Endodermal cell (in vitro differentiated cells): ENCODE results near the gene GRN. TPM values are rescaled to one million over a fixed set of nuclear protein-coding genes. Genes with fewer than 3 reads are reported as not detected.

Source experiments
- DNase-seq: peaks from one replicate; pipeline ENCODE4 v3.0.0-alpha.2; 2017
- H3K27ac ChIP-seq: 2 replicates; pipeline ENCODE4 v1.5.1; 2013; ENCODE audit warnings: mild to moderate bottlenecking, low read depth, low read length, moderate library complexity
- H3K27me3 ChIP-seq: 2 replicates; pipeline ENCODE4 v1.6.1; 2013; ENCODE audit warnings: mild to moderate bottlenecking, low read length, moderate library complexity; ENCODE audit not compliant: insufficient read depth, control insufficient read depth, poor library complexity, severe bottlenecking
- H3K36me3 ChIP-seq: 2 replicates; pipeline ENCODE4 v1.7.0; 2013; ENCODE audit warnings: mild to moderate bottlenecking, low read length, moderate library complexity; ENCODE audit not compliant: control insufficient read depth, insufficient read depth
- H3K4me1 ChIP-seq: one replicate; pipeline ENCODE4 v1.7.0; 2013; ENCODE audit warnings: low read length; ENCODE audit not compliant: control insufficient read depth, insufficient read depth
- H3K4me3 ChIP-seq: 2 replicates; pipeline ENCODE4 v1.5.1; 2013; ENCODE audit warnings: mild to moderate bottlenecking, low read length, moderate library complexity
- H3K9ac ChIP-seq: 2 replicates; pipeline ENCODE4 v1.6.1; 2013; ENCODE audit warnings: mild to moderate bottlenecking, low read length, moderate library complexity; ENCODE audit not compliant: poor library complexity, severe bottlenecking; ENCODE audit errors: extremely low read depth
- H3K9me3 ChIP-seq: 2 replicates; pipeline ENCODE4 v1.6.1; 2013; ENCODE audit warnings: mild to moderate bottlenecking, low read length, moderate library complexity; ENCODE audit not compliant: control insufficient read depth
- H3K27ac Mint-ChIP-seq: 2 replicates; pipeline ENCODE4 v1.8.0; 2020; ENCODE audit warnings: mixed read lengths
- H3K27me3 Mint-ChIP-seq: 2 replicates; pipeline ENCODE4 v1.8.0; 2021; ENCODE audit warnings: mild to moderate bottlenecking, mixed read lengths; ENCODE audit not compliant: insufficient read depth
- H3K36me3 Mint-ChIP-seq: 2 replicates; pipeline ENCODE4 v1.8.0; 2020; ENCODE audit warnings: low read depth, mixed read lengths
- H3K4me1 Mint-ChIP-seq: 2 replicates; pipeline ENCODE4 v1.8.0; 2020; ENCODE audit warnings: mixed read lengths
- H3K4me3 Mint-ChIP-seq: 2 replicates; pipeline ENCODE4 v1.8.0; 2020; ENCODE audit warnings: mild to moderate bottlenecking, moderate library complexity, mixed read lengths
- H3K9me3 Mint-ChIP-seq: 2 replicates; pipeline ENCODE4 v1.8.0; 2020; ENCODE audit warnings: mild to moderate bottlenecking, mixed read lengths
- whole genome bisulfite sequencing, 2 experiments: methylation state at CpG; one replicate each; pipeline versions ENCODE4 v1.1.5 to v1.1.7; 2013; ENCODE audit warnings: missing lambda C conversion rate in 2 of 2, mixed read lengths in 1 of 2; ENCODE audit not compliant: insufficient coverage in 1 of 2, insufficient read length in 1 of 2; 5-methylcytosine and 5-hydroxymethylcytosine counted together
- total RNA-seq, 2 donors: library from RNA; stranded (reverse); fragmentation: NEBNext Ultra II Directional in 1 of 2; extraction: Animal tissue kit (Norgen Biotek cat#: 25700) in 1 of 2; gene quantifications; 2 replicates in 1 of 2; 3 replicates in 1 of 2; pipeline ENCODE4 v1.2.1, GENCODE V29; 2021
- TF ChIP-seq, protein P1 (sequence below): fragments of 200-600 bp; sonication (generic); conservative IDR thresholded peaks from 2 replicates; pipeline ENCODE4 v1.5.0; 2021; ENCODE audit warnings: antibody characterized with exemption, mild to moderate bottlenecking

The GRN gene
- total RNA-seq, 2 donors from 2014 or later, result 178 to 205 TPM

DNA sequence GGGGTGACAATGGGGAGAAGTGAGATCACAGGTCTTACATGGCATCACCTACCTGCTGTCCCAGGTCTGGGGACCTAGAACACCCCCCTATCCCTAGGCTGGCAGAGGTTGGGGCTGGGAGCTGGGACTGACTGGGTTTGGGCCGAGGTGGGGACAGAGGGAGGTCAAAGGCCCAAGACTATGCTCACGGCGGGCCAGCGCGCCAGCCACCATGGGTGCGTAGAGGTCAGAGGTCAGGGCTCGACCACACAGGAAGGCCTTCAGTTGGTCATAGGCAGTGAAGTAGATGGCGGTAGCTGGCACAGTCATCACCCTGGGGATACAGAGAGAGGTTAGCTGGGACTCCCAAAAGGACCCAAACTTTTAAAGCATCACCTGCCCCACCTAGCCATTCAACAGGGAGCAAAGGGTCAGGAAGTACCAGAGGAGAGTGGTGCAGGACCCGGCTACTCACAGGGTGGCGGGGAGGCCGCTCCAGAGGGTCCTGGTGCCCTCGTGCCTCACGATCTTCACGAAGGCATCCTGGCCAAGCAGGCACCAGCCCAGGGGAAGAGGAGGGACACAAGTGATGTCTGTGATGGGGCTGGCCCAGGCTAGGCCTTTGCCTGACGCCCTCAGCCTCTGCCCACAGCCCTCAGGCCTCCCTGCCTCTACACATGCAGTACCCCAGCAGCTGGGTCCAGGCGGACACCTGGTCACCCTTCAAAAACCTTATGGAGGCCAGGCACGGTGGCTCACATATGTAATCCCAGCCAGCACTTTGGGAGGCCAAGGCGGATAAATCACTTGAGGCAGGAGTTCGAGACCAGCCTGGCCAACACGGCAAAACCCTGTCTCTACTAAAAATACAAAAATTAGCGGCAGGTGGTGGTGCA, 23.6 kb upstream of the GRN start:
- Histone ChIP-seq H3K9me3 (no peaks in the 10 kb centered on the region), H3K27me3 (no peaks in the 10 kb centered on the region), H3K9ac (no peak overlapping the region), H3K27ac (no peak overlapping the region), H3K4me3 (no peak overlapping the region), H3K36me3 (peaks cover 29% of the 10 kb centered on the region), H3K4me1 (no peaks in the 10 kb centered on the region)
- TF ChIP-seq, protein P1, sequence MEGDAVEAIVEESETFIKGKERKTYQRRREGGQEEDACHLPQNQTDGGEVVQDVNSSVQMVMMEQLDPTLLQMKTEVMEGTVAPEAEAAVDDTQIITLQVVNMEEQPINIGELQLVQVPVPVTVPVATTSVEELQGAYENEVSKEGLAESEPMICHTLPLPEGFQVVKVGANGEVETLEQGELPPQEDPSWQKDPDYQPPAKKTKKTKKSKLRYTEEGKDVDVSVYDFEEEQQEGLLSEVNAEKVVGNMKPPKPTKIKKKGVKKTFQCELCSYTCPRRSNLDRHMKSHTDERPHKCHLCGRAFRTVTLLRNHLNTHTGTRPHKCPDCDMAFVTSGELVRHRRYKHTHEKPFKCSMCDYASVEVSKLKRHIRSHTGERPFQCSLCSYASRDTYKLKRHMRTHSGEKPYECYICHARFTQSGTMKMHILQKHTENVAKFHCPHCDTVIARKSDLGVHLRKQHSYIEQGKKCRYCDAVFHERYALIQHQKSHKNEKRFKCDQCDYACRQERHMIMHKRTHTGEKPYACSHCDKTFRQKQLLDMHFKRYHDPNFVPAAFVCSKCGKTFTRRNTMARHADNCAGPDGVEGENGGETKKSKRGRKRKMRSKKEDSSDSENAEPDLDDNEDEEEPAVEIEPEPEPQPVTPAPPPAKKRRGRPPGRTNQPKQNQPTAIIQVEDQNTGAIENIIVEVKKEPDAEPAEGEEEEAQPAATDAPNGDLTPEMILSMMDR, result no peak
- Mint-ChIP-seq H3K27ac (no peak overlapping the region), H3K27me3 (peaks cover 2% of the 10 kb centered on the region), H3K4me3 (no peak overlapping the region), H3K9me3 (no peaks in the 10 kb centered on the region), H3K4me1 (no peaks in the 10 kb centered on the region), H3K36me3 (peaks cover 24% of the 10 kb centered on the region)
- DNase-seq, result no peak
- 91 to 94% methylated on average over 10 to 20 of the region's 21 CpGs for WGBS, 2 experiments

GRCh38 chr17:44322236-44322895, 22.7 kb upstream of the GRN start:
- Histone ChIP-seq H3K36me3 (peaks cover 29% of the 10 kb centered on the region), H3K4me1 (no peaks in the 10 kb centered on the region), H3K27ac (no peak overlapping the region), H3K4me3 (no peak overlapping the region), H3K27me3 (no peaks in the 10 kb centered on the region), H3K9me3 (no peaks in the 10 kb centered on the region), H3K9ac (no peak overlapping the region)
- no peak overlapping the region for H3K27ac Mint-ChIP-seq
- no peaks in the 10 kb centered on the region for H3K9me3 Mint-ChIP-seq
- H3K4me3 Mint-ChIP-seq, result peak overlapping the region; percentile 78
- WGBS, 2 experiments, result 94 to 96% methylated on average over 11 of the region's 11 CpGs
- DNase-seq, result no peak
- peaks cover 2% of the 10 kb centered on the region for H3K27me3 Mint-ChIP-seq
- TF ChIP-seq, protein P1, result no peak
- peaks cover 24% of the 10 kb centered on the region for H3K36me3 Mint-ChIP-seq
- no peaks in the 10 kb centered on the region for H3K4me1 Mint-ChIP-seq

DNA sequence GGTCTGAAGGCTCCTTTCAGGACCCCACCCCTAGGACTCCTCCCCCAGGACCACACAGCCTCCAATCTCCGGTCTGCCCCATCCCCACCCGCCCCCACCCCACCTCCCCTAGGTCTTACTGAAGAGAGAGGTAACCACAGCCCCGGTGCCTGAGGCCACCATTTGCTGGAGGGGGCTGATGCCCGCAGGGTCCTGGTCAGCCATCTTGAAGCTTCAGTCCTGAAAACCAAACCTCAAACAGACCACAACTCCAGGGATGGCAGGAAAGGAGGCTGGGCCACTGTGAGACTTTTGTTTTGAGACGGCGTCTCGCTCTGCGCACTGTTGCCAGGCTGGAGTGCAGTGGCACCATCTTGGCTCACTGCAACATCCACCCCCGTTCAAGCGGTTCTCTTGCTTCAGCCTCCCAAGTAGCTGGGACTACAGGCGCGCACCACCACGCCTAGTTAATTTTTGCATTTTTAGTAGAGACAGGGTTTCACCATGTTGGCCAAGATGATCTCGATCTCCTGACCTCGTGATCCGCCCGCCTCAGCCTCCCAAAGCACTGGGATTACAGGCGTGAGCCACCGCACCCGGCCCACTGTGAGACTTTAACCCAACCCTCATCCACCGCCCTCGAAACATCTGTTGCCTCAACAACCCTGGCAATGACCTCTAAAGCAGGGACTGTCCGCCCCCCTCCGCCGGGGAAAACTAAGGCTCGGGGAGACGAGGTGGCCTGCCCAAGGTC, 21.6 kb upstream of the GRN start:
- H3K4me3 ChIP-seq, result peak overlapping the region; percentile 91
- peak; percentile 49 for DNase-seq
- H3K36me3 Mint-ChIP-seq, result peaks cover 24% of the 10 kb centered on the region
- no peaks in the 10 kb centered on the region for H3K9me3 ChIP-seq
- H3K27ac Mint-ChIP-seq, result peak overlapping the region; percentile 55
- no peaks in the 10 kb centered on the region for H3K9me3 Mint-ChIP-seq
- peak overlapping the region; percentile 78 for H3K4me3 Mint-ChIP-seq
- TF ChIP-seq, protein P1, result no peak
- H3K4me1 Mint-ChIP-seq, result no peaks in the 10 kb centered on the region
- H3K9ac ChIP-seq, result peak overlapping the region; percentile 63
- H3K27ac ChIP-seq, result no peak overlapping the region
- no peaks in the 10 kb centered on the region for H3K27me3 Mint-ChIP-seq
- no peaks in the 10 kb centered on the region for H3K27me3 ChIP-seq
- WGBS, 2 experiments, result 75% methylated on average over 20 to 25 of the region's 27 CpGs
- no peaks in the 10 kb centered on the region for H3K4me1 ChIP-seq
- peaks cover 29% of the 10 kb centered on the region for H3K36me3 ChIP-seq
